Tibial artery (tissue), 4 donors: ENCODE data around the gene CCDC148.
"Not testable (repeated sequence)": the region's sequence is repeated elsewhere in the genome, so short reads cannot be mapped to it uniquely, and the experiment has no call there.

Source experiments
- DNase-seq, 2 donors: peaks; one replicate each; pipeline ENCODE4 v3.0.0-alpha.2; 2019
- H3K27ac ChIP-seq, 2 donors: fragments of 200-600 bp; sonication (generic) in 1 of 2; 1 replicate in 1 of 2; 2 replicates in 1 of 2; pipeline ENCODE4 v1.5.1; 2018 to 2019; ENCODE audit warnings: mild to moderate bottlenecking in 1 of 2
- H3K27me3 ChIP-seq, 2 donors: fragments of 200-600 bp; sonication (generic) in 1 of 2; one replicate each; pipeline versions ENCODE4 v1.5.1 to v1.6.0; 2016 to 2019
- H3K36me3 ChIP-seq, 3 donors: fragments of 200-600 bp; sonication (generic) in 2 of 3; one replicate each; pipeline ENCODE4 v1.5.1; 2016 to 2019; ENCODE audit warnings: mild to moderate bottlenecking in 2 of 3
- H3K4me1 ChIP-seq, 4 donors: fragments of 200-600 bp; sonication (generic) in 2 of 4; 1 replicate in 3 of 4; 2 replicates in 1 of 4; pipeline ENCODE4 v1.5.1; 2016 to 2019
- H3K4me3 ChIP-seq, 2 donors: fragments of 200-600 bp; sonication (generic) in 1 of 2; 1 replicate in 1 of 2; 2 replicates in 1 of 2; pipeline ENCODE4 v1.5.1; 2018 to 2019; ENCODE audit warnings: mild to moderate bottlenecking in 2 of 2
- H3K9me3 ChIP-seq, 3 donors: fragments of 200-600 bp; sonication (generic) in 1 of 3; one replicate each; pipeline ENCODE4 v1.5.1; 2016 to 2019
- CTCF ChIP-seq, 2 experiments: fragments of 200-600 bp in 1 of 2; fragments of 450-650 bp in 1 of 2; IDR thresholded peaks; one replicate each; pipeline ENCODE4 v1.5.1; 2017 to 2019; ENCODE audit warnings: antibody characterized with exemption in 2 of 2, mild to moderate bottlenecking in 1 of 2, moderate library complexity in 1 of 2
- intact Hi-C: fragments of 100-400 bp; cut with DNase I; formaldehyde crosslinking; loops from one replicate; pipeline ENCODE4 v1.15.0; 2023; ENCODE audit warnings: low total_unique reads

Gene CCDC148

DNA sequence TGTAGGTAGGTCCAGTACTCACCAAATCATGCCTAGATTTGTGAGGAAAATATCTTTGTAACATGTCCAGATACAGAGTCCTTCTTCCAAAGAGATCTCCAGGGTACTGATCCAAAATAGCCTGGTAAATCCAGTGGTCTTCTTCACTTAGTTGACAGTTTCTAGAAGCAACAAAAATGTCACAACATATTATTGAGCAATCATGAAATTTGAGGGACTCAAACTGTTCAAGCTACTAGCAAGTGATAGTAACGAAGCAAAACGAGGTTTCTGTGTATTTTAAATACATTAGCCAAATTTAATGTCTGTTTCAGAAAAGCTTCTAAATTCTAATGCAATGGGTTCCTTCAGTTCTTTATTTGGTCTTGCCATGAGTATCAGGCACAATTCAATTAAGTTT, 142.8 kb downstream of the CCDC148 start:
- Histone ChIP-seq H3K36me3 (no peaks in the 10 kb centered on the region), H3K27ac (no peak overlapping the region), H3K4me1 (no peaks in the 10 kb centered on the region), H3K27me3 (no peaks in the 10 kb centered on the region), H3K4me3 (no peak overlapping the region), H3K9me3 (no peaks in the 10 kb centered on the region)
- no peak for TF ChIP-seq CTCF (IDR thresholded peaks at IDR 0.05)
- intact Hi-C loops, result no loop called here
- DNase-seq, result no peak

GRCh38 chr2:158312981-158313380, 143.6 kb downstream of the CCDC148 start:
- intact Hi-C loops, result no loop called here
- no peaks in the 10 kb centered on the region for H3K27me3 ChIP-seq
- H3K4me3 ChIP-seq, result no peak overlapping the region
- DNase-seq, result no peak
- no peak overlapping the region for H3K27ac ChIP-seq
- TF ChIP-seq CTCF (IDR thresholded peaks at IDR 0.05), result no peak
- H3K9me3 ChIP-seq, result no peaks in the 10 kb centered on the region
- no peaks in the 10 kb centered on the region for H3K36me3 ChIP-seq
- no peaks in the 10 kb centered on the region for H3K4me1 ChIP-seq

- H3K4me3 ChIP-seq, H3K36me3 ChIP-seq, H3K27ac ChIP-seq, H3K9me3 ChIP-seq, DNase-seq, intact Hi-C loops, H3K4me1 ChIP-seq, H3K27me3 ChIP-seq: not testable (repeated sequence)
These were observed 146.1 kb downstream of the CCDC148 start for GRCh38 chr2:158310407-158310806.

- H3K36me3 ChIP-seq, result no peaks in the 10 kb centered on the region
- intact Hi-C loops, result no loop called here
- H3K27ac ChIP-seq, result no peak overlapping the region
- no peak for TF ChIP-seq CTCF (IDR thresholded peaks at IDR 0.05)
- no peak for DNase-seq
- no peaks in the 10 kb centered on the region for H3K4me1 ChIP-seq
- H3K4me3 ChIP-seq, result no peak overlapping the region
- H3K27me3 ChIP-seq, result no peaks in the 10 kb centered on the region
- H3K9me3 ChIP-seq, result no peaks in the 10 kb centered on the region
These were observed 151.1 kb downstream of the CCDC148 start for GRCh38 chr2:158305501-158305900.

DNA sequence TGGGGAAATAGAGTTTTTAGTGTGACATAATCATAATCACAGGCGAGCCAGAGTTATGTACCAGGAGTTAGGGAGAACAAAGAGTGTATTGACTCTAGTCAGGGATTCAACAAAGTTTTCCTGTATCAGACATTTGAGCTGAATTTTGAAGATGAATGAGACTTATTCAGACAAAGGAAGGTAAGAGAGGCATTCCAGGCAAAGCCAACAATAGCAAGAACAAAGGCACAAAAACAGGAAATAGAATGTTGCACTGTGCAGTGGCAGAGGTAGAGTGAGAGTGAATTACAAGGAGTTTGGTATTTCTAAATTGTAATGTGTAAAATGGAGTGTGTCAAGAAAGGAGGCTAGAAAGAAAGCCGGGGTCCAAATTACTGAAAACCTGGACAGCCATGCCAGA, 156.2 kb downstream of the CCDC148 start:
- no peak for TF ChIP-seq CTCF (IDR thresholded peaks at IDR 0.05)
- DNase-seq, result no peak

GRCh38 chr2:158297606-158298005, 158.9 kb downstream of the CCDC148 start:
- Histone ChIP-seq H3K4me3 (no peak overlapping the region), H3K4me1 (no peaks in the 10 kb centered on the region), H3K36me3 (no peaks in the 10 kb centered on the region), H3K27ac (no peak overlapping the region), H3K27me3 (no peaks in the 10 kb centered on the region), H3K9me3 (peaks cover 0 to 8% (median 3%) of the 10 kb centered on the region in 3 donors)
- intact Hi-C loops, result no loop called here
- no peak for DNase-seq
- TF ChIP-seq CTCF (IDR thresholded peaks at IDR 0.05), result no peak

More for the DNA sequence above, 156.2 kb downstream of the CCDC148 start:
- intact Hi-C loops, result no loop called here
- Histone ChIP-seq H3K27ac (no peak overlapping the region), H3K4me1 (no peaks in the 10 kb centered on the region), H3K4me3 (no peak overlapping the region), H3K27me3 (no peaks in the 10 kb centered on the region), H3K36me3 (no peaks in the 10 kb centered on the region), H3K9me3 (peaks cover 0 to 8% (median 3%) of the 10 kb centered on the region in 3 donors)
